GM23338 (cell line): Measurements from ENCODE around the gene HSPA12A. TPM values are rescaled to one million over a fixed set of nuclear protein-coding genes. Genes with fewer than 3 reads are reported as not detected.

ENCODE experiments used
- ATAC-seq: fragments of 200-7000 bp; cut with Tn5 transposase; 3 replicates; pipeline ENCODE4 v1.9.1; 2020
- DNase-seq: peaks from one replicate; pipeline ENCODE4 v3.0.0-alpha.2; 2015; ENCODE audit warnings: low spot score
- H2AFZ ChIP-seq: fragments of 200-600 bp; sonication (generic); 2 replicates; pipeline ENCODE4 v1.8.0; 2016; ENCODE audit warnings: antibody characterized with exemption, mild to moderate bottlenecking, moderate library complexity
- H3F3A ChIP-seq: fragments of 200-600 bp; sonication (generic); replicated peaks from 2 replicates; pipeline ENCODE4 v1.8.0; 2017; ENCODE audit warnings: antibody characterized with exemption, mixed run types, low read depth
- H3K27ac ChIP-seq: fragments of 200-600 bp; sonication (generic); 2 replicates; pipeline ENCODE4 v1.6.1; 2016; ENCODE audit warnings: low read depth
- H3K27me3 ChIP-seq: fragments of 200-600 bp; sonication (generic); 2 replicates; pipeline ENCODE4 v1.8.0; 2016; ENCODE audit warnings: mild to moderate bottlenecking, mixed run types, moderate library complexity; ENCODE audit not compliant: insufficient read depth
- H3K36me3 ChIP-seq: fragments of 200-600 bp; sonication (generic); 2 replicates; pipeline ENCODE4 v1.8.0; 2016; ENCODE audit warnings: mild to moderate bottlenecking; ENCODE audit not compliant: insufficient read depth
- H3K4me1 ChIP-seq: fragments of 200-600 bp; sonication (generic); 2 replicates; pipeline ENCODE4 v1.8.0; 2016; ENCODE audit warnings: mild to moderate bottlenecking, moderate library complexity; ENCODE audit not compliant: insufficient read depth
- H3K4me2 ChIP-seq: fragments of 200-600 bp; sonication (generic); 2 replicates; pipeline ENCODE4 v1.7.1; 2017; ENCODE audit warnings: mixed run types
- H3K4me3 ChIP-seq: fragments of 200-600 bp; sonication (generic); 2 replicates; pipeline ENCODE4 v1.6.1; 2016; ENCODE audit warnings: mixed run types
- H3K79me2 ChIP-seq: fragments of 200-600 bp; sonication (generic); replicated peaks from 2 replicates; pipeline ENCODE4 v1.8.0; 2017; ENCODE audit warnings: mild to moderate bottlenecking; ENCODE audit not compliant: insufficient read depth
- H3K9me2 ChIP-seq: fragments of 200-600 bp; sonication (generic); 2 replicates; pipeline ENCODE4 v1.8.0; 2017; ENCODE audit not compliant: insufficient read depth
- H4K20me1 ChIP-seq: fragments of 200-600 bp; sonication (generic); replicated peaks from 2 replicates; pipeline ENCODE4 v1.8.0; 2017; ENCODE audit warnings: mild to moderate bottlenecking; ENCODE audit not compliant: insufficient read depth
- H3K27ac Mint-ChIP-seq: 2 replicates; pipeline ENCODE4 v1.8.0; 2020; ENCODE audit warnings: inconsistent platforms, mild to moderate bottlenecking, moderate library complexity, mixed read lengths
- H3K27me3 Mint-ChIP-seq: 3 replicates; pipeline ENCODE4 v1.8.0; 2022; ENCODE audit warnings: low read depth, mild to moderate bottlenecking, moderate library complexity, mixed read lengths, inconsistent platforms; ENCODE audit not compliant: insufficient read depth, poor library complexity
- H3K36me3 Mint-ChIP-seq: 3 replicates; pipeline ENCODE4 v1.8.0; 2021; ENCODE audit warnings: low read depth, mild to moderate bottlenecking, inconsistent platforms, moderate library complexity, mixed read lengths
- H3K4me1 Mint-ChIP-seq: 3 replicates; pipeline ENCODE4 v1.8.0; 2020; ENCODE audit warnings: mild to moderate bottlenecking, inconsistent platforms, mixed read lengths
- H3K4me3 Mint-ChIP-seq: 3 replicates; pipeline ENCODE4 v1.8.0; 2021; ENCODE audit warnings: moderate library complexity, mild to moderate bottlenecking, inconsistent platforms, mixed read lengths
- H3K9me3 Mint-ChIP-seq: 3 replicates; pipeline ENCODE4 v1.8.0; 2020; ENCODE audit warnings: moderate library complexity, mild to moderate bottlenecking, inconsistent platforms, mixed read lengths
- CREB1 ChIP-seq: fragments of 250-450 bp; sonication (Bioruptor Pico); IDR thresholded peaks from 2 replicates; pipeline ENCODE4 v1.5.0; 2020; ENCODE audit warnings: low read depth, mild to moderate bottlenecking, moderate library complexity
- NANOG ChIP-seq: IDR thresholded peaks from 2 replicates; pipeline ENCODE4 v1.6.1; 2016; ENCODE audit warnings: antibody characterized with exemption, borderline replicate concordance
- POLR2AphosphoS5 ChIP-seq: IDR thresholded peaks from 2 replicates; pipeline ENCODE4 v1.6.1; 2016; ENCODE audit warnings: antibody characterized with exemption, low read depth
- STAT1 ChIP-seq: IDR thresholded peaks from one replicate; pipeline ENCODE4 v1.6.1; 2016; ENCODE audit warnings: antibody characterized with exemption; ENCODE audit not compliant: unreplicated experiment
- long read RNA-seq: library from polyadenylated mRNA; unstranded; transcript quantifications from one replicate; pipeline ENCODE4 v2.0.0, GENCODE V29; 2020; ENCODE audit not compliant: unreplicated experiment
- polyA plus RNA-seq: library from polyadenylated mRNA; unstranded; fragments of >200 nt; fragmentation: Nextera tagmentation; extraction: Ambion mirVana; gene quantifications from 2 replicates; pipeline ENCODE4 v1.2.1, GENCODE V29; 2016
- total RNA-seq: library from RNA; depleted of rRNA; stranded (reverse); fragments of >200 nt; shearing (Covaris generic); gene quantifications from 2 replicates; pipeline ENCODE4 v1.2.3, GENCODE V29; 2014; rRNA removed
- TF ChIP-seq, protein P1 (sequence below): IDR thresholded peaks from one replicate; pipeline ENCODE4 v1.6.1; 2018; ENCODE audit warnings: antibody characterized with exemption; ENCODE audit not compliant: unreplicated experiment
- TF ChIP-seq, protein P2 (sequence below): IDR thresholded peaks from 2 replicates; pipeline ENCODE4 v1.6.1; 2016; ENCODE audit warnings: antibody characterized with exemption

Gene HSPA12A, protein sequence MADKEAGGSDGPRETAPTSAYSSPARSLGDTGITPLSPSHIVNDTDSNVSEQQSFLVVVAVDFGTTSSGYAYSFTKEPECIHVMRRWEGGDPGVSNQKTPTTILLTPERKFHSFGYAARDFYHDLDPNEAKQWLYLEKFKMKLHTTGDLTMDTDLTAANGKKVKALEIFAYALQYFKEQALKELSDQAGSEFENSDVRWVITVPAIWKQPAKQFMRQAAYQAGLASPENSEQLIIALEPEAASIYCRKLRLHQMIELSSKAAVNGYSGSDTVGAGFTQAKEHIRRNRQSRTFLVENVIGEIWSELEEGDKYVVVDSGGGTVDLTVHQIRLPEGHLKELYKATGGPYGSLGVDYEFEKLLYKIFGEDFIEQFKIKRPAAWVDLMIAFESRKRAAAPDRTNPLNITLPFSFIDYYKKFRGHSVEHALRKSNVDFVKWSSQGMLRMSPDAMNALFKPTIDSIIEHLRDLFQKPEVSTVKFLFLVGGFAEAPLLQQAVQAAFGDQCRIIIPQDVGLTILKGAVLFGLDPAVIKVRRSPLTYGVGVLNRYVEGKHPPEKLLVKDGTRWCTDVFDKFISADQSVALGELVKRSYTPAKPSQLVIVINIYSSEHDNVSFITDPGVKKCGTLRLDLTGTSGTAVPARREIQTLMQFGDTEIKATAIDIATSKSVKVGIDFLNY
- 5.2 and 6.3 TPM in 2 replicates for total RNA-seq
- polyA plus RNA-seq = 4.4 and 5.6 TPM in 2 replicates
- long read RNA-seq, partial matches to known transcripts = 2 of 5 reads
- long read RNA-seq, other reads (novel, unspliced or antisense) = 3 of 5 reads

DNA sequence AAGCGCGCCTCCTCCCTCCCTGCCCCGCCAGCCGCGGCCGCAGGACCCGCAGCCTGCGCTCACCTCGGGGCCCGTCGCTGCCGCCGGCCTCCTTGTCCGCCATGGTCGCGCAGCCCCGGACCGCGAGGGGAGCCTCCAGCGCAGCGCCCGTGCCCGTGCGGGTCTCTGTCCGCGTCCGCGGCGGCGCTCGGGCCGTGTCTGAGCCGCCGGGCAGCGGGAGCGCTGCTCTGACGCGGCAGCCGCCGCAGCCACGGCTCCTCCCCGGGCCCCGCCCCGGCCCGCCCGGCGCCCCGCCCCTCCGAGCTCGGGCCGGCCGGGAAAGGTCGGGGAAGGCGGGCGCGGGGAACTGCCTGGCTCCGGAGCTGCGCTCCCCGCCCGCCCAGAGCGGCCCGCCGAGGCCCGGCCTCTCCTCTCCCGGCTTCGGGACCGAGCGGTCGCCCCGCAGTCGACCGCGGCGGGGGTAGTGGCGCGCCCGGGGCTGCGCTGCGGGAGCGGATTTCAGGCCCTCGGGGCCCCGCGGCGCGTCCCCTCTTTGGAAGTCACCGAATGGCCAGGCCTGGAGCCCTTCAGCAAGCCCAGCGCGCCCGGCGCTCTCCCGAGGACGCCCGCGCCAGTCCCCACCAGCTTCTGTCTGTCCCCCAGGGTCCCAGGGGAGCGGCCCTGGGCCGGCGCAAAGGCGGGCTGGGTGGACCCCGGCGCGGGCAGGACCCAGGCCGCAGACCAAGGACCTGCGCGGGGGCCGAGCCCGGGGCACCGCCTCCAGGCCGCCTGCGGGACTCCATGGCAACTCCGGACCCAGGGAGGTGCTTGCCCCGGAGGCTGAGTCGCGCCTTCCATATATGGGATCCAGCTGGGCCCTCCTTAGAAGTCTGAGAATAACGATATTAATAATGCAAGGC lies at the start of gene HSPA12A:
Gene HSPA12A (minus strand): TSS at position 200 of the 899 bp plus-strand sequence. CDS start 97 bp downstream, at position 103.
- H3F3A ChIP-seq = no peaks in the 10 kb centered on the region
- H3K4me3 ChIP-seq = peak within 1 kb of the TSS; percentile 78
- peak within 1 kb of the TSS; percentile 93 for H3K4me2 ChIP-seq
- H3K27me3 ChIP-seq = peaks cover 53% of the 10 kb centered on the region
- Mint-ChIP-seq H3K27ac (no peak within 1 kb of the TSS), H3K27me3 (peaks cover 46% of the 10 kb centered on the region), H3K9me3 (no peaks in the 10 kb centered on the region), H3K36me3 (no peaks in the 10 kb centered on the region), H3K4me1 (peaks cover 10% of the 10 kb centered on the region), H3K4me3 (peak within 1 kb of the TSS; percentile 69)
- no peaks in the 10 kb centered on the region; the same call in 1 of the 2 replicates for H3K4me1 ChIP-seq
- DNase-seq = peak; percentile 73
- no peaks in the 10 kb centered on the region; the same call in 1 of the 2 replicates for H4K20me1 ChIP-seq
- peak; percentile 80 for ATAC-seq
- no peaks in the 10 kb centered on the region for H3K9me2 ChIP-seq
- no peak within 1 kb of the TSS for H3K27ac ChIP-seq
- peak within 1 kb of the TSS; percentile 98 for H2AFZ ChIP-seq
- TF ChIP-seq CREB1 = 0 out of 2 replicates have a peak, but pooled peaks have one; percentile 27
- TF ChIP-seq POLR2AphosphoS5 = peak; percentile 65
- no peak for TF ChIP-seq NANOG
- no peaks in the 10 kb centered on the region for H3K79me2 ChIP-seq
- no peaks in the 10 kb centered on the region for H3K36me3 ChIP-seq

DNA sequence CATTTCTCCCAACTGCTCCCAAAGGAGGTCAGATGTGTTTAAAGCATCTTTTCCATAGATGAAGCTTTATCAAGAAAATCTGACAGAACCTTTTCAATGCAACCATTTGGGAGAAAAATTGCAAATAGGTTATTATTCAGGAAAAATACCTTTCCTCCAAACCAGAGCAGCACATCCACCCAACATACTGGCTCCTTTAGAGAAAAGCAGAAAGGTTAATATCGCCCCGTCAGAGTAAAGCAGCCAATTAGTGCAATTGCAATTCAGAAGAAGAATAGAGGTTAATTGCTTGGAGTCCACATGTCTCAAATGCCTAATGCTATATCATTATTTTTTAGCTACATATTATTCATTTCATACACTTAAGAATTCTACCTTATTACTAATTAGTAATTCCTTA lies 48.9 kb upstream of the HSPA12A start:
- H3K4me1 ChIP-seq = no peaks in the 10 kb centered on the region
- Mint-ChIP-seq H3K27ac (no peak overlapping the region), H3K9me3 (no peaks in the 10 kb centered on the region), H3K4me1 (peaks cover 5% of the 10 kb centered on the region; the same call in 2 of the 3 replicates), H3K4me3 (no peak overlapping the region), H3K27me3 (peaks cover 12% of the 10 kb centered on the region), H3K36me3 (no peaks in the 10 kb centered on the region)
- H3K79me2 ChIP-seq = no peaks in the 10 kb centered on the region
- ATAC-seq = no peak
- no peak overlapping the region for H3K4me3 ChIP-seq
- no peak for DNase-seq
- no peak overlapping the region for H3K27ac ChIP-seq
- H3F3A ChIP-seq = no peaks in the 10 kb centered on the region
- H3K27me3 ChIP-seq = no peaks in the 10 kb centered on the region
- H3K4me2 ChIP-seq = no peak overlapping the region
- H4K20me1 ChIP-seq = no peaks in the 10 kb centered on the region
- H3K9me2 ChIP-seq = no peaks in the 10 kb centered on the region
- H3K36me3 ChIP-seq = no peaks in the 10 kb centered on the region
- no peak overlapping the region for H2AFZ ChIP-seq
- no peak for TF ChIP-seq STAT1
- TF ChIP-seq, protein P1, sequence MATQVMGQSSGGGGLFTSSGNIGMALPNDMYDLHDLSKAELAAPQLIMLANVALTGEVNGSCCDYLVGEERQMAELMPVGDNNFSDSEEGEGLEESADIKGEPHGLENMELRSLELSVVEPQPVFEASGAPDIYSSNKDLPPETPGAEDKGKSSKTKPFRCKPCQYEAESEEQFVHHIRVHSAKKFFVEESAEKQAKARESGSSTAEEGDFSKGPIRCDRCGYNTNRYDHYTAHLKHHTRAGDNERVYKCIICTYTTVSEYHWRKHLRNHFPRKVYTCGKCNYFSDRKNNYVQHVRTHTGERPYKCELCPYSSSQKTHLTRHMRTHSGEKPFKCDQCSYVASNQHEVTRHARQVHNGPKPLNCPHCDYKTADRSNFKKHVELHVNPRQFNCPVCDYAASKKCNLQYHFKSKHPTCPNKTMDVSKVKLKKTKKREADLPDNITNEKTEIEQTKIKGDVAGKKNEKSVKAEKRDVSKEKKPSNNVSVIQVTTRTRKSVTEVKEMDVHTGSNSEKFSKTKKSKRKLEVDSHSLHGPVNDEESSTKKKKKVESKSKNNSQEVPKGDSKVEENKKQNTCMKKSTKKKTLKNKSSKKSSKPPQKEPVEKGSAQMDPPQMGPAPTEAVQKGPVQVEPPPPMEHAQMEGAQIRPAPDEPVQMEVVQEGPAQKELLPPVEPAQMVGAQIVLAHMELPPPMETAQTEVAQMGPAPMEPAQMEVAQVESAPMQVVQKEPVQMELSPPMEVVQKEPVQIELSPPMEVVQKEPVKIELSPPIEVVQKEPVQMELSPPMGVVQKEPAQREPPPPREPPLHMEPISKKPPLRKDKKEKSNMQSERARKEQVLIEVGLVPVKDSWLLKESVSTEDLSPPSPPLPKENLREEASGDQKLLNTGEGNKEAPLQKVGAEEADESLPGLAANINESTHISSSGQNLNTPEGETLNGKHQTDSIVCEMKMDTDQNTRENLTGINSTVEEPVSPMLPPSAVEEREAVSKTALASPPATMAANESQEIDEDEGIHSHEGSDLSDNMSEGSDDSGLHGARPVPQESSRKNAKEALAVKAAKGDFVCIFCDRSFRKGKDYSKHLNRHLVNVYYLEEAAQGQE = no peak
- TF ChIP-seq, protein P2, sequence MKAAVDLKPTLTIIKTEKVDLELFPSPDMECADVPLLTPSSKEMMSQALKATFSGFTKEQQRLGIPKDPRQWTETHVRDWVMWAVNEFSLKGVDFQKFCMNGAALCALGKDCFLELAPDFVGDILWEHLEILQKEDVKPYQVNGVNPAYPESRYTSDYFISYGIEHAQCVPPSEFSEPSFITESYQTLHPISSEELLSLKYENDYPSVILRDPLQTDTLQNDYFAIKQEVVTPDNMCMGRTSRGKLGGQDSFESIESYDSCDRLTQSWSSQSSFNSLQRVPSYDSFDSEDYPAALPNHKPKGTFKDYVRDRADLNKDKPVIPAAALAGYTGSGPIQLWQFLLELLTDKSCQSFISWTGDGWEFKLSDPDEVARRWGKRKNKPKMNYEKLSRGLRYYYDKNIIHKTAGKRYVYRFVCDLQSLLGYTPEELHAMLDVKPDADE = no peak
